GM19438 (cell line): Measurements from ENCODE around the gene SYPL2.
"Not testable (repeated sequence)": the region's sequence is repeated elsewhere in the genome, so short reads cannot be mapped to it uniquely, and the experiment has no call there.

Experiments
- ATAC-seq: cut with Tn5 transposase; IDR thresholded peaks from one replicate; pipeline ENCODE4 v1.9.1; 2021; ENCODE audit warnings: low read depth; ENCODE audit not compliant: unreplicated experiment

Gene SYPL2

GRCh38 chr1:109468903-109469302 is 2.6 kb downstream of the SYPL2 start:
- no peak for ATAC-seq

- no peak for ATAC-seq
These were observed 3.9 kb downstream of the SYPL2 start for GRCh38 chr1:109470245-109470644.

- ATAC-seq: no peak
These were observed 6.4 kb downstream of the SYPL2 start for GRCh38 chr1:109472779-109473178.

GRCh38 chr1:109473284-109474057 is 7.1 kb downstream of the SYPL2 start:
- not testable (repeated sequence) for ATAC-seq

GRCh38 chr1:109474697-109475096 is 8.4 kb downstream of the SYPL2 start:
- no peak for ATAC-seq

GRCh38 chr1:109475261-109475660 is 8.9 kb downstream of the SYPL2 start:
- no peak for ATAC-seq

- ATAC-seq: no peak
These were observed 10.5 kb downstream of the SYPL2 start for GRCh38 chr1:109476825-109477224.

- ATAC-seq: no peak
These were observed 11.5 kb downstream of the SYPL2 start for GRCh38 chr1:109477821-109478220.

GRCh38 chr1:109478806-109479205 is 12.5 kb downstream of the SYPL2 start:
- ATAC-seq: no peak

- no peak for ATAC-seq
These were observed 13.0 kb downstream of the SYPL2 start for GRCh38 chr1:109479311-109479710.

- no peak for ATAC-seq
These were observed 13.6 kb downstream of the SYPL2 start for GRCh38 chr1:109479901-109480300.

- no peak for ATAC-seq
These were observed 15.3 kb downstream of the SYPL2 start for GRCh38 chr1:109481646-109482045.

GRCh38 chr1:109482242-109482641 is 15.9 kb downstream of the SYPL2 start:
- no peak for ATAC-seq

- ATAC-seq: peak; percentile 34
These were observed 16.7 kb downstream of the SYPL2 start for GRCh38 chr1:109482791-109483671.

GRCh38 chr1:109483672-109484518 is 17.5 kb downstream of the SYPL2 start, which contains the start of gene ATXN7L2:
Gene ATXN7L2 (plus strand): TSS chr1:109483905. CDS start chr1:109483954, 49 bp downstream.
- peak; percentile 79 for ATAC-seq

- ATAC-seq: no peak
These were observed 18.2 kb downstream of the SYPL2 start for GRCh38 chr1:109484519-109484975.

- ATAC-seq: no peak
These were observed 18.7 kb downstream of the SYPL2 start for GRCh38 chr1:109485001-109485400.

- no peak for ATAC-seq
These were observed 20.9 kb downstream of the SYPL2 start for GRCh38 chr1:109487261-109487660.

- no peak for ATAC-seq
These were observed 21.9 kb downstream of the SYPL2 start for GRCh38 chr1:109488201-109488600.

- no peak for ATAC-seq
These were observed 22.4 kb downstream of the SYPL2 start for GRCh38 chr1:109488696-109489095.
